Measurements from ENCODE around the gene PER2. TPM values are rescaled to one million over a fixed set of nuclear protein-coding genes. Genes with fewer than 3 reads are reported as not detected.

Gene PER2
- total RNA-seq, 2 experiments from 2014 or later, result 8.4 to 18.6 TPM

- Histone ChIP-seq H2AFZ (ENCODE audit: low read length) (no peak overlapping the region), H4K20me1 (ENCODE audit: insufficient read depth, low read length) (no peaks in the 10 kb centered on the region), H3K4me2 (ENCODE audit: low read length) (no peak overlapping the region), H3K4me3 (ENCODE audit: low read depth, low read length, poor library complexity, severe bottlenecking) (no peak overlapping the region), H3K36me3 (ENCODE audit: insufficient read depth, low read length) (no peaks in the 10 kb centered on the region), H3K9me3 (ENCODE audit: low read length) (no peaks in the 10 kb centered on the region), H3K27ac (ENCODE audit: low read depth, low read length, poor library complexity, severe bottlenecking) (no peak overlapping the region), H3K79me2 (ENCODE audit: insufficient read depth, low read depth, low read length) (no peaks in the 10 kb centered on the region), H3K4me1 (ENCODE audit: insufficient read depth, low read length, poor library complexity, severe bottlenecking) (peaks cover 21% of the 10 kb centered on the region), H3K9me2 (ENCODE audit: insufficient read depth, low read length) (no peaks in the 10 kb centered on the region)
- CTCF ChIA-PET (ENCODE audit: unreplicated experiment), result no interaction called here
- DNase-seq (ENCODE audit: low spot score), result no peak
- TF ChIP-seq EZH2phosphoT487 (IDR thresholded peaks at IDR 0.05; ENCODE audit: borderline replicate concordance, low read depth, low read length) (no peak), CTCF (conservative IDR thresholded peaks at IDR 0.05; ENCODE audit: low read length) (peak; percentile 52; the same call in 1 of the 2 replicates)
- POLR2A ChIA-PET, result interaction anchor here (1.2 kb wide), 1 partner anchor 18 kb away, joined by 3 read pairs; no protein-coding TSS in a partner anchor
- intact Hi-C loops (cut with micrococcal nuclease; ENCODE audit: unreplicated experiment), result no loop called here
- no TSS peak for BruUV-seq (replicated peaks)
These were observed 19.8 kb upstream of the PER2 start for GRCh38 chr2:238308177-238308576.

GRCh38 chr2:238306672-238306998 lies 18.2 kb upstream of the PER2 start:
- Histone ChIP-seq H3K9me3 (ENCODE audit: low read length) (no peaks in the 10 kb centered on the region), H2AFZ (ENCODE audit: low read length) (peak overlapping the region; percentile 47; the same call in 1 of the 2 replicates), H3K4me1 (ENCODE audit: insufficient read depth, low read length, poor library complexity, severe bottlenecking) (peaks cover 21% of the 10 kb centered on the region), H3K36me3 (ENCODE audit: insufficient read depth, low read length) (no peaks in the 10 kb centered on the region), H3K4me3 (ENCODE audit: low read depth, low read length, poor library complexity, severe bottlenecking) (no peak overlapping the region), H3K4me2 (ENCODE audit: low read length) (peak overlapping the region; percentile 60), H3K79me2 (ENCODE audit: insufficient read depth, low read depth, low read length) (no peaks in the 10 kb centered on the region), H3K9me2 (ENCODE audit: insufficient read depth, low read length) (no peaks in the 10 kb centered on the region), H3K27ac (ENCODE audit: low read depth, low read length, poor library complexity, severe bottlenecking) (peak overlapping the region; percentile 0), H4K20me1 (ENCODE audit: insufficient read depth, low read length) (no peaks in the 10 kb centered on the region)
- intact Hi-C loops (cut with micrococcal nuclease; ENCODE audit: unreplicated experiment), result no loop called here
- TF ChIP-seq EZH2phosphoT487 (IDR thresholded peaks at IDR 0.05; ENCODE audit: borderline replicate concordance, low read depth, low read length) (no peak), CTCF (conservative IDR thresholded peaks at IDR 0.05; ENCODE audit: low read length) (no peak)
- POLR2A ChIA-PET, result no interaction called here
- DNase-seq (ENCODE audit: low spot score), result no peak
- no TSS peak for BruUV-seq (replicated peaks)
- CTCF ChIA-PET (ENCODE audit: unreplicated experiment), result no interaction called here

- H3K9me3 ChIP-seq (ENCODE audit: low read length), result no peaks in the 10 kb centered on the region
- intact Hi-C loops (cut with micrococcal nuclease; ENCODE audit: unreplicated experiment), result no loop called here
- no peaks in the 10 kb centered on the region for H4K20me1 ChIP-seq (ENCODE audit: insufficient read depth, low read length)
- peak; percentile 67 for DNase-seq (ENCODE audit: low spot score)
- peak overlapping the region; percentile 60 for H3K4me2 ChIP-seq (ENCODE audit: low read length)
- TF ChIP-seq CTCF (conservative IDR thresholded peaks at IDR 0.05; ENCODE audit: low read length), result peak; percentile 43; the same call in 1 of the 2 replicates
- no peak for TF ChIP-seq EZH2phosphoT487 (IDR thresholded peaks at IDR 0.05; ENCODE audit: borderline replicate concordance, low read depth, low read length)
- H3K4me1 ChIP-seq (ENCODE audit: insufficient read depth, low read length, poor library complexity, severe bottlenecking), result peaks cover 21% of the 10 kb centered on the region
- H3K27ac ChIP-seq (ENCODE audit: low read depth, low read length, poor library complexity, severe bottlenecking), result peak overlapping the region; percentile 0
- H3K4me3 ChIP-seq (ENCODE audit: low read depth, low read length, poor library complexity, severe bottlenecking), result no peak overlapping the region
- no peaks in the 10 kb centered on the region for H3K79me2 ChIP-seq (ENCODE audit: insufficient read depth, low read depth, low read length)
- peak overlapping the region; percentile 47; the same call in 1 of the 2 replicates for H2AFZ ChIP-seq (ENCODE audit: low read length)
- ChIA-PET CTCF (ENCODE audit: unreplicated experiment) (no interaction called here), POLR2A (interaction anchor here (0.6 kb wide), 1 partner anchor 16 kb away, joined by 3 read pairs; no protein-coding TSS in a partner anchor)
- no TSS peak for BruUV-seq (replicated peaks)
- H3K36me3 ChIP-seq (ENCODE audit: insufficient read depth, low read length), result no peaks in the 10 kb centered on the region
- no peaks in the 10 kb centered on the region for H3K9me2 ChIP-seq (ENCODE audit: insufficient read depth, low read length)
These were observed 17.7 kb upstream of the PER2 start for GRCh38 chr2:238305965-238306671.
